NCI-H446 (cell line): ENCODE measurements around the gene OBSCN.

Experiments used
- DNase-seq, 2 experiments: peaks; one replicate each; lab custom pipeline; 2025; lab: John Stamatoyannopoulos, UW

The OBSCN gene

DNA sequence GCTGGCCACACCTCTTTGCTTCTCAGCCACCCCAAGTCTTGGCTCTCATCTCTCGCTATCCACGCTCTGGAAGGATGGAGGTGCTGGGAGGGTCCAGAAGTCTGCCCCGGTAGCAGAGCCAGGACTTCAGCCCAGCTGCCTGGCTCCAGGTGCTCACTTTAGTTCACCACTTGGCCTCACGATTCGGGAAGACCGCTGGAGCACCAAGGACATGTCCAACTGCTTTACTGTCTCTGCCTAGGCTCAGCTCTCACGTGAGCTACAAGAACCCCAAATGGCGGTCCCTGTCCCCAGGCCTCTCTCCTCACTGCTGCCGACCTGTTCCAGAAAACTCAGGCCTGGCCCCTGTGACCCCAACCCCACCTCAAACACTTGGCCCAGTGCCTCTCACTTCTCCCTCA, 195.4 kb downstream of the OBSCN start:
- no peak for DNase-seq

DNA sequence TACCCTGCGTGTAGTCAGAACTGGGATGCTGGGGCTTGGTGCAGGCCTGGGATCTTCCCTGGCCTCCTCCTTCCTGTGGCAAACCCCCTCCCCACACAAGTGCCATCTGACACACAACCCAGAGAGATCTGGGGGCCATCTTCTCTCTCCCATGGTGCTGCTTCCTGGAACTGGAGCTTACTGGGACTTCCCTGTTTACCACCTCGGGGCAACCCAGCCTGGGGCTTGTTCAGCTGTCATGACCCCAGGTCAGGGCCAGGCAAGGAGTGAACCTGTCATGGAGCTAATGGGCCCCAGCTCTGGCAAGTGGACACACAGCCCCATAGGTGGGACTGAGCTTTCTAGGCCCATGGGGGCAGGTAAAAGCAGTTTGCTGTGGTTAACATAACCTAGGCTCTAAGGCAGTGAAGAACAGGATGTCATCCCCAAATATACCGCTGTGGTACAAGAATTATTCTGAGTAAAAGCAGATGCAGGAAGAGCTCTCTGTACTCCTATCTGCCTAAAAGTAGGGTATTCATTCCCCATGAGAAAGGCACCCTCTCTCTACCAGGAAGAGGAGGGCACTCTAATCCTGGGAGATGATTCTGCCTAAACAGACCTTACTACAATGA, 196.4 kb downstream of the OBSCN start:
- no peak for DNase-seq

DNA sequence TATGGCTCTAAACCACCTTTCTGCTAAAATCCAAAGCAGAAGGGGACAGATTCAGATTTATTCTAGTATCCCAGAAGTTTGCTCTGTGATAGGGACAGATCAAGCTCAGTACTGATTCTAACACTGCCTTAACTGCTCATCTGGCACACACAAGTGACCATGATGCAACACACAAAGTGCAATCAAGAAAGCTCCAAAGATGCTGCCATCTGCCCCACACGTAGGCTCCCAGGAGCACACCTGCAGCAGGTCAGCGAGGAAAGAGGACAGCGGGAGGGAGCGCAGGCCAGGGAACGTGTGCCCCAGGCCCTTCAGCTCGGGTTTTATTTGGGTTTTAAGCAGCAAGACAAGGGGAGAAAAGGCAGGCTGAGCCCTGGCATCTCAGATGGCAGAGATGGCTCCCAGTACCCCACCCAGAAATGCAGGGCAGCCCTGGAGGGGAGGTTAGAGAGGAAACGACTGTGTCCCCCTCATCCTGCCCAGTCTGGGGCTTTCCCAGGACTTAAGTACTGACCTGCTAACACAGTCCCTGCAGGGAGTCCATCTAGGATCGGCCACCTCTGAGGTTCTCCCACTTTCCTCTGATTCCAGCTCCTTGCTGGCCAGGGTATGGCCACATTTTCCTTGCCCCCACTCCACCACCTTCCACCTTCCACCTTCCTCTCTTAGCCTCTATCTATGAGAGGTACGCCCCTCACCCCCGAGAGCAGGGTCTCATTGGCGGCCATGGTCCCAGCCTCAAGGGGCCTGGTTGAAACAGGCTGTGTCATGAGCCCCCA, 197.5 kb downstream of the OBSCN start:
- DNase-seq = no peak

DNA sequence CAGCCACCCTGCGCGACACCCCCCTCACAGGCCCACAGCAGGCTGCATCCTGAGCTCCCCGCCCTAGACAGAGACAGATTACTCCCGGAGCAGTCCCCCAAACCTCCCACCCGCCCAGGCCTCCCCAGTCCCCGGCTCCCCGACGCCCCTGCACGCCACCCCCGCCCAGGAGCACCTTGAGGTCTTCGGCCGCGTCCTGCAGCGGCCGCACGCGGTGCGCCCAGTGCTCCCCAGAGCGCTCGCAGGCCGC, 198.1 kb downstream of the OBSCN start:
- no peak for DNase-seq

DNA sequence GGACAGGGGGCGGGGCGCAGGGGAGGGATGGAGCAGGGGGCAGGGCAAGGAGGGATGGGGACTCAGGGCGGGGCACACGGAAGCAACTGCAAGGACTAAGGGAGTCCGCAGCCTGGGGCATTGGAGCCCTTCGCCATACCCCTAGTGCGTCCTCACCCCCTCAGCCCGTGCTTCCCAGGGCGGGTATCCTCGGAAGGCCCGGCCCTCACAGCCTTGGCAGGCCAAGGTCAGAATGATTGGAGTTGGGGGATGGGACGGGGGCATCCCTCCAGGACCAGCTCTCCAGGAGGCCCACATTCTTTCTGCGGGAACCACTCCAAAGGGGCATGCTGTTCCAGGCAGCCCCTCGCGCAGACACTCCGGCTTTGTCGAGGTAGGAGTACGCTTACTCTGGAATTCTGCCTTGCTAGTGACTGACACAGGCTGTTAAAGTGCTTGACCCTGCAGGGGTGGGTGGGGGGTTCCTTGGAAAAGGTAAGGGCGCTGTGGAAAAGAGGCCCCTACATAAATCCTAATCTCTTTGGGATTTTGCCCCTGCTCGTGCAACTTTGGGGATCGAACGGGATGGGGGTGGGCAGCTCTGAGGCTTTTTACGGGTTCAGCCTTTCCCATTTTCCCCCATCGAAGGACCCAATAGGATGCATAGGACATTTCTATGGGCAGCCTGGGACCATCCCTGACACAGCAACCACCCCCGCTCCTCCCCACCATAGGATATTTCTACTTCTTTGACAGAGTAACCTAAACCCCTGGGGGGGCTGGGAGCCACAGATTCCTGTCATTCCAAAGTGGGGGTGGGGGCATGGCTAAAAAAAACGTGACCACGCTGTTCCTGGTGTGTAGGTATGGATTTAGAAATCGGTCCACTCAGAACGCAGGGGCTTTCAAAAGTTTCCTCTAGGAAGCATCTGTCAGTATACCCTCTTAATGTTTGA, 199.5 kb downstream of the OBSCN start:
- no peak for DNase-seq

DNA sequence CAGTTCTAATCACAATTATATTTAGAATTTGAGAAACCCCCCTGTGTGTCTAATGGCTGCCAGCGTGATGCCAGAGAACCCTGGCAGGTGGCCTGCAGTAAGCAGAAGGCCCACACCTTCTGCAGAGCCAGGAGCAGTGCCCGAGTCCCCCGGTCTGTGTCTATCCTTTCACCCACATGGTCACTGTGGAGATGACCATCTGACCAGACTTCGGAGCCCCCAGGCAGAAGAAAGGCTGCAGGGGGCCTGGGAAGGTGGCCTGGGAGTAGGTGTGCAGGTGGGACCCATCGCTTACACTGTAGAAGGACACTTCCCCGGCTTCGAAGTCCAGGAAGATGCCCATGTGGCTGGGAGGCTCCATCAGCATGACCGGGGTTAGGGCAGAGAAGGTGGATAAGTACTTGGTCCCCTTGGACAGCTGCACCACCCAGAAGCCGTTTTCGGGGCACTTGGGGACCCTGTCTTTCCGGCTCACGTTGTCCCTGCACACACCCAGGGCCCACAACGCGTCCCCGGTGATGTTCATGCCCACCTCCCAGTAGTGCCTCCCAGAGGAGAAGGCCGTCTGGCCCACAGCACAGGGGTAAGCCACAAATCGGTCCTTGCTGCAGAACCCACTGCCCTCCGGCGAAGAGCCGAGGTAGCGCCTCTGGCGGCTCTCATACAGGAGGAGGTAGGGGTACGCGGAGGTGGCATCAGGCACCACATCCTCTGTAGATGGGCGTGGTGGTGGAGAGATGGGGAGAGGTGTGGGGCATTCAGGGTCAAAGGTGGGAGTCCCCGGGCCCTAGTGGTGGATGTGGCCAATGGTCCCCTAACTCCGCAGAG, 200.4 kb downstream of the OBSCN start:
- DNase-seq = no peak

DNA sequence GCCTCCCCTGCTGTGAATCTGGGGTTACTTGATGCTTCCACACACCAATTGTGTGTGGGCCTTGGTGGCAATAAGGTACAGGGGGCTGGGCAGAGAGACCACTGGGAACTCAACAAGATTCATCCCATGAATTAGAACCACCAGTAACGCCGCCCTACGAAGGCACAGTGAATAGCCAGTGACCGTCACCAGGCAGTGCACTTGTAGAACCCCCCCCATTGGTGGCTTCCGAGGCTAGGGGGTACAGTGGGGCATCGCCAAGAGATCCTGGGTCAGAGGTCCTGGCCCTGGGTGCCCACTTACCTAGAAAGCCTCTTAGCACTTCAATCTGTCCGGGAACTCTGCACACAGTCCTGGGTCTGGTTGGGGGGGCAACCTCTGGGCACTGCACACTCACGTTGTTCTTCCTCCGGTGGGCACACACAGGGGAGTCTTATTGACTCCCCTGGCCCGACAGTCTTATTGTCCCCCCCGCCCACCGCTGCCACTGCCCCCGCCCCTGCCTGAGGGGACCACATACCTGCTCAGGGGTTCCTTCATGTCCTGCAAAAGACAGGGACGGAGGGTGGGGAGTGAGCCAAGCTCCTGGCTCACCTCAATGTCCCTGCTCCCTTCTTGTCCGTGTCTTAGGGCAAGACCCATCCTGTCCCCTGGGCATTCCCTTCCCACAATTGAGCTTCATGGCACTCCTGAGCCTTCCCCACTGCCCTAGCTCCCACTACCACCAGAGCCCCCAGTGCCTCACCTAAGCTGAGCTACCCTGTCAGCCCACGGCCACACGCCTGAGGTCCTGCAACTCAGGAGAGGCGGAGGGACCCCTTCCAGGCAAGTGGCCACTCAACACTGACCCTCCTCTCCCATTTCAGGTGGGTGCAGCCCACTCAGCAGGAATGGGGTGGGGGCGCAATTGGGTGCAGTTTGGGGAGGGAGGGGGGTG, 201.3 kb downstream of the OBSCN start:
- DNase-seq = no peak

DNA sequence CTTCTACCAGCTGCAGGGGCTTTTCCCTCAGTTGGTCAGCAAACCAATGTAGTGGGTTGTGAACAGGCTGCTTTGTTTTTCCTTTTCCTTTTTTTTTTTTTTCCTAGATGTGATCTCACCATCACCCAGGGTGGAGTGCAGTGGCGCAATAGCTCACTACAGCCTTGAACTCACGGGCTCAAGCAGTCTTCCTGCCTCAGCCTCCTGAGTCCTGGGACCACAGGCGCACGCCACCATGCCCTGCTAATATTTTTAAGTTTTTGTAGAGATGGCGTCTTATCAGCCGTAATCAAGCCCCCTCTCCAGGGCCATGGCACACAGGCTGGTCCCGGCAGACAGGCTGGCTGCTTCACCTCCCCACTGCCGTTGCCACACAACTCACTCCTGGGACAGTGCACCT, 202.2 kb downstream of the OBSCN start:
- DNase-seq = no peak

DNA sequence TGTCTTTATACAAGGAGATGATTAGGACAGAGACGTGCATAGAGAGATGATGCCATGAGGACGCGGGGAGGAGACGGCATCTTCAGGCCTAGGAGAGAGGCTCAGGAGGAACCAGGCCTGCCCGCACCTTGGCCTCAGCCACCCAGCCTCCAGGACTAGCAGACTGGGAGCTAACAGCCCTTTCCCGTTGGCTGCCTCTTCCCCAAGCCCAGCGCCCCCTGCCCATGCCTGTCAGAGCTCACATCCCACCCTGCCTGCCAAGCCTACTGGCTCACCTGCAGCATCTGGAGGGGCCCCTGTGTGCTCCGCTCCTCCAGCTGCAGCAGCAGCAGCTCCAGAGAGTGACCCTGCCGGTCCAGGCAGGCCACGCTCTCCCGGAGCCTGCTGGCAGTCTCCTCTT, 202.8 kb downstream of the OBSCN start:
- no peak for DNase-seq

DNA sequence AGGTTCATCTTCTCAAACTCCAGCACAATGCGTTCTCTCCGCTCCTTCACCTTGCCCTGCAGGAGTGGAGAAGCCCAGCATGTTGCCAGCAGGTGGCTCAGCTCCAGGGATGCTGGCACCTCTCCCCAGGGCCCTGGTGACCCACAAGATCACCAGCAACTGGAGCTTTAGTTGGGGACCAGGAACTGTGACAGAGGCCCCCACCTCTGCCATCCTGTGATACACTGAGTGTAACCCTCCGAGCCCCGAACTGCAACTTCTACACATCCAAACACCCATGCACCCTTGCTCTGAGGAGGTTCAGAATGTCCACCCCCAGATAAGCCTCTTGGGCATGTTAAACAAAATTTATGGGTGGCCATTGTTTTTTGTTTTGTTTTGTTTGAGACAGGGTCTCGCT, 203.3 kb downstream of the OBSCN start:
- no peak for DNase-seq

DNA sequence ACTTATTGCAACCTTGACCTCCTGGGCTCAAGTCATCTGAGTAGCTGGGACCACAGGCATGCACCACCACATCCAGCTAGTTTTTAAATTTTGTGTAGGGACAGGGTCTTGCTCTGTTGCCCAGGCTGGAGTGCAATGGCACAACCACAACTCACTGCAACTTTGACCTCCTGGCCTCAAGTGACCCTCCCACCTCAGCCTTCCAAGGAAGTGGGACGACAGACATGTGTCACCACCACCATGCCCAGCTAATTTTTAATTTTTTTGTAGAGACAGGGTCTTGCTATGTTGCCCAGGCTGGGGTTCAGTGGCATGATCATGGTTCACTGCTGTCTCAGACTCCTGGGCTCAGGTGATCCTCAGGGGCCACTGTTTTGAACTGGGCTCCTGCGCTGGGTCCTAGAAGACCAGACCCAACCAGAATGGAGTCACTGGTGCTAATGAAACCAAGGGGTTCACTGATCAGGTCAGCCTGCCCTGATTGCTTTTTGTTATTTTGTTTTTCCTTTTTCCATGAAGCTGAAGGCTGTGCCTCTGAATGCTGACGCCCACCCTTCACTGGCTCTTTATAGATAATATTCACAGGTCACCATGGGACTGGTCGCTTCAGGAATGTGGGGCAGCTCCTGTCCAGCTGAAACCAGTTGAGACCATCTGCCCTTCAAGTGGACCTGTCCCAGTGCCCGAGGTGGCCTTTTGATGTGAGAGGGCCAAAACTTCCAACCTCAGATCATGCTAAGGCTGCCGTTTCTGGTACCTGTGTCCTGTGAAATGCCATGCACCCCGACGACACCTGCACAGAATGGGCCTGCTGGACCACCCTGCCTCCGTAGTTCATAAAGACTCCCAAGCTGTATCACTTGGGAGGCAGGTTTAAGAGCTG, 203.9 kb downstream of the OBSCN start:
- DNase-seq = no peak

DNA sequence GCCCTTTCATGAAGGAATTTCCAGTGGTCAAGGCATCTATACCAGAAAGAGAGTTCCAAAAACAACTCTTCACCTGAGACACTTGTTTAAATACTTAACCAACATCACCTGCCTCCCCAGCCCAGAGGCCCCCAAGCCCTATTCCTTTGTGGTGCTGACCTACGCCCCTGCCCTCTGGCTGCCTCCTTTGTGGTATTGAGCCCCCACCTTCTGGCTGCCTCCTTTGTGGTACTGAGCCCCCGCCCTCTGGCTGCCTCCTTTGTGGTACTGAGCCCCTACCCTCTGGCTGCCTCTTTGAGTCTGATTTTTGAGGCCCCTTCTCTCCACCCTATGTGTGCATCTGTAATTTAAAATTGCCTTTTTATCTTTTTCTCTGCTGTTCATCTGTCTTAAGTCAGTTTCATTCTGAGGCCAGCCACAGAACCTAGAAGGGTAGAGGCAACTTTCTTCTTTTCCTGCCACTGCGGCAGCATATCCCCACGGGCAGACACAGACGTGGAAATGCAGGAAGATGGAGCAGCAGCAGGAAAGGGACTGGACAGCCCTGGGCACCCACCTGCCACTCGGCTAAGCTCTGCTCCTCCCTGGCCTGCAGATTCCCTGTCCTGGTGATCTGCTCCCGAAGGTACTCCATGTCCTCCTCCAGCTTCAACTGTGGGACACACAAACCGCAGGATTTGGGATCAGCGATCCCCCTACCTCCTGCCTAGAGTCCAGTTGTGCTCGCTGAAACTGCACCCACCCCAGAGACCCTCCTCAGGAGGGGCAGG, 205.6 kb downstream of the OBSCN start:
- DNase-seq = no peak

DNA sequence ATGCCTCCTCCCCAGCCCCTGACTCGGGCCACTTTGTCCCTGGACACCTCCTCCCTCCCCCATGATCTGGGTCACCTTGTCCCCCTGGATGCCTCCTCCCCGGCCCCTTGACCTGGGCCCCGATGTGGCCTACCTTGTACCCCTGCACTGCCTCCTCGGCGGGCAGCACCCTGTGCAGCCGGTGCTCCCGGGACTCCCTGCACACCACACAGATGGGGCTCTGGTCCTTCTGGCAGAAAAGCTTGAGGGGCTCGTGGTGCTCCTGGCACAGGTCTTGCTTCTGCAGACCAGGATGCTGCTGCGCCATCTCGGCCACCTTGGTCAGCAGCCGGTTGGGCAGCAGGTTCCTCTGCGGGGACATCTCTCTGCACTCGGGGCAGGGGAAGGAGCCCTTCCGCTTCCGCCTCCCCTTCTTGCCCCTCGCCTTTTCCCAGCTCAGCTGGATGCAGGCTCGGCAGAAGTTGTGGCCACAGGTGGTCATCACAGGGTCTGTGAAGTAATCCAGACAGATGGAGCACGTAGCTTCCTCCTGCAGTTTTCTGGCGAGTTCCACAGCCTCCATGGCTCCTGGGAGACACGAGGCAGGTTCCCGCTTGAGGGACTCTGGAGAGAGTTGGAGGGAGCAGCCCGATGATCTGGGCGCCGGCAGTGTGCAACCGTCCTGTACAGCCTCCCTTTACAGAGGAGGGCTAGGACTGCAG, 206.8 kb downstream of the OBSCN start:
- DNase-seq = no peak

DNA sequence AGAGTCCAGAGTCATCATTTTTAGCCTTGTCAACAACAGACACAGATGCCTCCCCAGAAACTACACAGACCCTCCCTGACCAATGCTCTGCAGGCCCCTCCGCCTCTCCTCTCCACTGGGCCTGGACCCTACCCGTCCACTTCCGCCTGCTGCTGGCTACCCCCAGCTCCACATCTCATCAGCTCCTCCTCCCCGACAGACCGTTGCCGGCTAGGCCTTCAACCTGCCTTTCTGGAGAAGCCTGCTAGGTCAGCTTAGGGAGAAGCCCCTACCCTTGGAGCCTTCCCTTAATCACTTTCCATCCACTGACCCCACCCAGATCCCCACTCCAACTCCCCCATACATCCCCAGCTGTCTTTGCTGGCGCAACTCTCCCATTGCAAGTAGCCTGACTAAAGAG, 207.4 kb downstream of the OBSCN start:
- no peak for DNase-seq

DNA sequence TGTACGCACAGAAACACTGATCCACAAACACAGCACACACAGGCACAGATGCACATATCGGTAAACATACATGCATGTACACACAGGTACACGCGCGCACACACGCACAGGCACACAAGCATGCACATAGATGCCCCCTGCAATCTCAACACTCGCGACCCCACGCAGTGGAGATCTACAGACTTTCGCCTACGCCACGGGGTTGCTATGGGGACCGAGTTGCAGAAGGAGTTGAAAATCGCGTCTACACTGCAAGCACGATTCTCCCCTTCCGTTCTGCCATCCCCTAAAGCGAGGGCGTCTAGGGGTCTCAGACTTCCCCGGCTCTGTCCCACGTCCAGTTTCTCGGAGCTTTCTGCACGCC, 208.0 kb downstream of the OBSCN start:
- no peak for DNase-seq

DNA sequence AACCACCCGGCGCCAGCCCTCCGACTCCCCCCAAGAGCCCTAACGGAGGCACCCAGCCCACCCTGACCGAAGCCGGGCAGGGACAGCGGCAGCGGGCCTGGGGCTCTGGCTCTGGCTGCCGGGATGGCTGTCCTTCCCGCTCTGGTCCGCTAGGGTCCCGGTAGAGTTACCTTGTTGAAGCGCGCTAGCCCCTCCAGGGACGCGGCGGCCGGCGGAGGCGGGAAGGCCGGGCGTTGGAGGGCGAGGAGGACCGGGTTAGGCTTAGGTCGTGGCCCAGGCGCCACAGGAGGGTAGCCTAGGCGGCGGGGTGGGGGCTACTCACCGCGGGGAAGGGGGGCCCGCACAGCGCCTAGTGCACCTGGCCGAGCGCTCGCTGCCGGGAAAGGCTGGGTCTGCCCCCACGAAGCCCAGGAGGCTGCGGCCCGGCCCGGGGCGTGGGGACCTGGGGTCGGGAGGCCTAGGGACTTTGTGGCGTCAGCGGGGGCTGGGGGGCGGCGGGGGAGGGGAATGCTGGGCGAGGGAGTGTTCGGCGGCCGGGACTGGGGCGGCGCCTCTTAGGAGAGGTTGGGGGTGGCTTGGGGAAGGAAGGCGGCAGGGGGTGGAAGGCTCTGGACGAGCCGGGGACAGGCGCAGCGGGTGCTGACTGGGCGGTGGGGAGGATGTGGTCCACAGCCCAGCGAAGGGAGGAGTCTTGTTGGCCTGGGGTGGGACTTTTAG, 208.5 kb downstream of the OBSCN start, which contains the start of gene TRIM17:
TSS of gene TRIM17 (minus strand) at position 645 of the 717 bp plus-strand sequence. CDS start 1,789 bp downstream, outside the sequence.
- no peak for DNase-seq

DNA sequence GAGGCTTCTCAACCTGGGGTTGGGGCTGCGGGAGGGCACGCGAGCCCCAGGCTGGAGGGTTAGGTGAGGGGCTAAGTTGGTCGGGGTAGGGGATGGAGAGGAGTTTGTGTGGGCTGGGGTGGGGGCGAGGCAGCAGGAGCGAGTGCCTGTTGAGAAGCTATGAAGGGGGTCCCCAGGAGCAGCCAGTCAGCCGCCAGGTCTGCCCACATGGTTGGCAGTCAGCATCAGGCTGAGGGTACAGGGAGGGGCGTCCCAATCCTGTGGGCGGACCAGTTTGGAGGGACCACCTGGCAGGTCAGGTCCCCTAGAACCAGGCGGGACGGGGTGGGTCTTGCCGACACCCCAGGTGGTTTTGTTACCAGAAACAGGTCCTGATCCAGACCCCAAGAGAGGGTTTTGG, 209.2 kb downstream of the OBSCN start:
- no peak for DNase-seq
